Suppressor macrophage treated with lipopolysaccharide for 1 hour (primary cell): ENCODE measurements around the gene CADPS2.

Experiments used
- DNase-seq, 3 donors: peaks; one replicate each; pipeline ENCODE4 v3.0.0-alpha.2; 2020 to 2022

Gene CADPS2

DNA sequence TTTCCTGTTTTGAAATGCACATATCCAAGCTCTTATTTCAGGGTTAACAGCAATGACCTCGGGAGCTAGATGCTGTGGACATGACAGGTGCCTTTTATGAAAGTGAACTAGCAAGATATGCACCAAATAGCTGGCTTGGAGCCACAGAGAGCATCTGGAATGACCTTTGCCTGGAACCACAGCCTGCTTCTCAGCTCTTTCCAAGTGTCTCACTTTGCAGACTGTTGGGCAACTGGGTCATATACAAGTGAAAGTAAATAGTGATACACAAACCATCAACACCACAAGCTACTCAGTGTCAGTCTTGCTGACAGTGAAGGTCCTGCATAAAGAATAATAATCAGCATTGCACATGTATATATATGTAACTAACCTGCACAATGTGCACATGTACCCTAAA is 370.9 kb downstream of the CADPS2 start:
- no peak for DNase-seq

DNA sequence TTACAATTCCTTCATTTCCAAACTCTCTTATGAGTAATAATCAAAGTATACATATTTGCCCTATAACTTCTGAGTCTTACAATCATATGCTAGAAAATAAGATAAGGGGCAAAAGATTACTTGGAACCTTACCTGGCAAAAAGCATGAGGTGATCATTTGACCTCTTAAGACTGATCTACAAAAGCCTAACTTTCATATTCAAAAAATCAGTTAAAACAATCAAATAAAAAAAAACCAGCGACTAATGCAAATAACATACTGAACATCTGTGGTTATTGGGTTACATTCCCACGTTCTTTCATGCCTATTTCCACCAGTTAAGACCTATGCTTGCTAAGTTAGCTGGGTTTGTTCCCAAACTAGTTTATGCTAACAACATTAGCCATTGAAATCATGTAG is 375.0 kb downstream of the CADPS2 start:
- no peak for DNase-seq

- DNase-seq, result no peak
Observed at GRCh38 chr7:122507591-122507990, 378.7 kb downstream of the CADPS2 start.

DNA sequence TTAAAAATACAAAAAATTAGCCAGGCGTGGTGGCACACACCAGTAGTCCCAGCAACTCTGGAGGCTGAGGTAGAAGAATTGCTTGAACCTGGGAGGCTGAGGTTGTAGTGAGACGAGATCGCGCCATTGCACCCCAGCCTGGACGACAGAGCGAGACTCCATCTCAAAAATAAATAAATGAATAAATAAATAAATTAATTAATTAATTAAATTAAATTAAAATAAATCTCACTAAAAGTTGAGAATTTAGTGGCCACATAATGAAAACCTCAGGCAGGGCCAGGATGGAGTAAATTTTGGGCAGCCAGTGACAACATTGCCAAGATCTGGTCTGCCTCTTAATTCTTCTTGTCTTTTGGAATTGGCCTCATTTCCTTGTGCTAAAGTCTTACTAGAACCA is 394.3 kb downstream of the CADPS2 start:
- DNase-seq, result no peak

GRCh38 chr7:122488241-122488640 is 398.0 kb downstream of the CADPS2 start:
- DNase-seq, result no peak

GRCh38 chr7:122487131-122487530 is 399.1 kb downstream of the CADPS2 start:
- DNase-seq, result no peak

- DNase-seq, result no peak
Observed at GRCh38 chr7:122485856-122486255, 400.4 kb downstream of the CADPS2 start.

- no peak for DNase-seq
Observed at GRCh38 chr7:122482212-122482611, 404.0 kb downstream of the CADPS2 start.

GRCh38 chr7:122470859-122471258 is 415.4 kb downstream of the CADPS2 start:
- no peak for DNase-seq

- DNase-seq, result no peak
Observed at GRCh38 chr7:122468945-122469344, 417.3 kb downstream of the CADPS2 start.

DNA sequence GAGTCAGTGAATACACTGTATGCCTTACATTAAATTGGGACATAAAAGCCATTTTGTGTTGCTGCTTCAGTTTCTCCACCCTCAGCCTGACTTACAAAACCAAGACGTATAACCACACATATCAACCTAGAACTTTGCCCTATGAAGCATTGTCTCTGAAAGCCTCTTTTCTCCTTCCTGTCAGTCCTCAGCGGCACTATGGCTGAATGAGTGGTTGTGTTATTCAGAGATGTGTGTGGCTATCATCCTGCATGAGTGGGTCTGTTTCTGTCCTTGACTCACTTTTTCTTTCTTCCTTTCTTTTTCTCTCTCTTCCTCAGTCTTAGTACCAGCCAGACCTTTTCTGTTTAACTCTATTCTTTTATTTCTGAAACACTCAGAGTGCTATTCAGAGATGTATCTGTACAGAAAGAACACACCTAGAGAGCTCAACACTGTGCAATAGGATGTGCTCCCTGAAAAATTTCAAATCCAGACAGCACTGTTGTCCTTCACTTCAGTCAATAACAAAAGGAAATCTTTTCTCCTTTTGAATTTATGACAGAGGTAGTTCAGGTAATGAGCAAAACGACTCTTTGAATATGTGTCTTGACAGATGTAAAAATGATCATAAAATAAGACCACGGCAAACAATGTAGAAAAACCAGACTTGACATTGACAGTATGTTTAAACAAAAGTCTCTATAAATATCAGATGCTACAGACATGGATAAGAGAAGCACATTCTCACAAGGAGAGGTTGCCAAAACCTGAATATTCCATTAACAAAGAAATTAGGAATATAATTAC is 418.4 kb downstream of the CADPS2 start:
- DNase-seq, result no peak

GRCh38 chr7:122465296-122465695 is 421.0 kb downstream of the CADPS2 start:
- no peak for DNase-seq

- no peak for DNase-seq
Observed at GRCh38 chr7:122463631-122464030, 422.6 kb downstream of the CADPS2 start.

GRCh38 chr7:122460936-122461335 is 425.3 kb downstream of the CADPS2 start:
- DNase-seq, result no peak

- DNase-seq, result no peak
Observed at GRCh38 chr7:122457969-122458368, 428.3 kb downstream of the CADPS2 start.

GRCh38 chr7:122457325-122457724 is 428.9 kb downstream of the CADPS2 start:
- no peak for DNase-seq

- no peak for DNase-seq
Observed at GRCh38 chr7:122454776-122455507, 431.3 kb downstream of the CADPS2 start.

GRCh38 chr7:122453432-122453831 is 432.8 kb downstream of the CADPS2 start:
- DNase-seq, result no peak

DNA sequence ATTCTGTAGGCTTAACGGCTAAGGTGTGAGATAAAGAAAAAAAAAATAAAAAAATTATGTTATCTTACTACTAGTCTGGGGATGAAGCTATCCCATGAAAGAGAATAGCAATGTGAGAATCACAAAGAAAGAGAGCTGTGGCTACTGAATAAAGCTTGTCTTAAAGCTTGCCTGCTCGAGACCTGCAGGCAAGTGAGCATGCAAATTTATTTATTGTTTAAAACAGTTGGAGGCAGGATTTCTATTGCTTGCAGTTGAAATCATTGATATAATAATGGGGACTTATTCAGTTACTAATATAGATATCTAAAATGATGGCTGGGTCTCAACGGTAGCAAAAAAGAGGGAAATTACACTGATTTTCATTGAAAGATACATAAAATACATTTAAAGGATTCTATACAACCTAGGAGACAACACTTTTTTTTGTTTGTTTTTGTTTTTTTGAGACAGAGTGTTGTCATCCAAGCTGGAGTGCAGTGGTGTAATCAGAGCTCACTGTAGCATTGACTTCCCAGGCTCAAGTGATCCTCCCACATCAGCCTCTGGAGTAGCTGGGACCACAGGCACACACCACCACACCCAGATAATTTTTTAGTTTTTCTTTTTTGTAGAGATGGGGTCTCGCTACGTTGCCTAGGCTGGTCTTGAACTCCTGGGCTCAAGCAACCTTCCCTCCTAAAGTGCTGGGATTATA is 437.2 kb downstream of the CADPS2 start:
- DNase-seq, result no peak

DNA sequence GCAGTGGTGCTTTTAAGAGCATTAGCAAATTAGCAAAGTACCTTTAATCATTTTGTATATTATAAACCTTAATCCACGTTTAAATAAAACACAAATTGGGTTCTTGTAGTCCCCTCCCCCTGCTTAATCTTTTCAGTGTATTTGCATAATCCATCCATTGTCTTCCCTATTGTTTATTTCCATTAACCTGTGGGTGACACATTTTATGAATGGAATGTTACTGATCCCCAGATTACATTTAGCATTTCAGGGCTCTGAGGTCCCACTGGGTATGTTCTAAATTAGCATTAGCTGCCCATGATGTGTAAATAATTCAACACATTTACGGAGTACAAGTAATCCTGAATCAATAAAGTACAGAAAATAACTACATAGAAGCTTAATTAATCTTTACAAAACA is 443.3 kb downstream of the CADPS2 start:
- DNase-seq, result no peak

DNA sequence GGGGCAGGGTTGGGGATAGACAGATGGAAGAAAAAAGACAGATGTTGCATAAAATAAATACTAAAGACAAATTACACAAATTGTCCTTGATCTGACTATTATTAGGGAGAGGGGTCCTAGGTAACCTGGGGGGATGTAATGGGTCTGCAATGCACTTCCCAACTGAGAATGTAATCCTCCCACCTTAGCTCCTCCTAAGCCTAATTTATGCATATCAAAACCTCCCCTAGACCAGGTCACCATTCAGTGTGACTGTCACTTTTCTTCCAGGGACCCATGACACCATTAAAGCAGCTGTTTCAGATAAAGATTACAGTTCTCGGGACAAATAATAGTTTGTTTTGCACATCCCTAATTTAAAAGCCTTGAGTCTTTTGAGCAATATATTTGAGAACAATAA is 447.8 kb downstream of the CADPS2 start:
- no peak for DNase-seq

DNA sequence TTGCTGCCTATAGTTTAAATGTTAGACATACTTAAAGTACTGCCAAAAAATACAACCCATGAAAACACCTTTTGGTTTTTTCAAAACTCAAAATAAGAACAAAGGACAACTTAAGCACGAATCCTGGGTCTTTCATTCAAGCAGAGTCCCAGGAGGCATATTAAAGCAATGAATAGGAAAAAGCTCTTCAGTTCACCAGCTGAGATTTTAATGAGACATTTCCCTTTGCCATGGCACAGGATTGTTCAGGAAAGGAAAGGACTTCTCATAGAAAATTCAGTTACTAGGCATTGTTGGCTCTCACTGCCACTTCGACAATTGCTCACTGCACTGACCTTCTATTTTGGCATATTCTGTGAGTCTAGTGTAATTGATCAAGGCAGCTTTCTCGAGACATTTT is 448.3 kb downstream of the CADPS2 start:
- DNase-seq, result no peak

GRCh38 chr7:122433765-122434164 is 452.5 kb downstream of the CADPS2 start:
- DNase-seq, result no peak

DNA sequence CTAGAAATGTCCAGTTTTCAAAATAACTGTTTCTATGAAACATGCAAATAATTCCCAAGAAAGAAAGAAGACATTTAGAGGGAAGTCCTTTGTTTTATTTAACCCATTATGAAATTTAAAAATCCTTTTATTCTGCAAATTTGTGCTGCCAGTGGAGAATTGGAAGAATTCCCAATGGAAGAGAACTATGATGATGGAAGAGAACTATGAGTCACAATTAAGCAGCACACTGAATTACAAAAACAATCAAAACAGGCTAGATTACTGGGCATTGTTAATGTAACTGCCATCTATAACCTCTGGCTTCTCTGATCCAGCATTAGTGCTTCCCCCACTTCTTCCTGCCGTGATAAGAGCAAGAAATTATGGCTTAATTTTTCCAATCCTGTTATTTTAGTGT is 455.6 kb downstream of the CADPS2 start:
- no peak for DNase-seq
